Tibial nerve (tissue), 3 donors: ENCODE results near the gene NEAT1.

Experiments
- CTCF ChIP-seq, 5 experiments: fragments of 200-600 bp in 3 of 5; fragments of 450-650 bp in 2 of 5; sonication (generic) in 3 of 5; IDR thresholded peaks; one replicate each; pipeline ENCODE4 v1.5.1; 2016 to 2019; ENCODE audit warnings: antibody characterized with exemption in 5 of 5, mild to moderate bottlenecking in 3 of 5, moderate library complexity in 2 of 5
- POLR2A ChIP-seq, 2 donors: fragments of 450-650 bp; IDR thresholded peaks; one replicate each; pipeline ENCODE4 v1.6.1; 2017; ENCODE audit warnings: antibody characterized with exemption in 2 of 2, mild to moderate bottlenecking in 2 of 2, moderate library complexity in 2 of 2

GRCh38 chr11:65420979-65421793, 1.4 kb upstream of the NEAT1 start:
- TF ChIP-seq POLR2A (IDR thresholded peaks at IDR 0.05) (peak; percentile 43 to 69), CTCF (IDR thresholded peaks at IDR 0.05) (peak in 1 of 5 experiments; percentile 34)
